ENCODE data around the gene PHKG2.

PHKG2 gene

DNA sequence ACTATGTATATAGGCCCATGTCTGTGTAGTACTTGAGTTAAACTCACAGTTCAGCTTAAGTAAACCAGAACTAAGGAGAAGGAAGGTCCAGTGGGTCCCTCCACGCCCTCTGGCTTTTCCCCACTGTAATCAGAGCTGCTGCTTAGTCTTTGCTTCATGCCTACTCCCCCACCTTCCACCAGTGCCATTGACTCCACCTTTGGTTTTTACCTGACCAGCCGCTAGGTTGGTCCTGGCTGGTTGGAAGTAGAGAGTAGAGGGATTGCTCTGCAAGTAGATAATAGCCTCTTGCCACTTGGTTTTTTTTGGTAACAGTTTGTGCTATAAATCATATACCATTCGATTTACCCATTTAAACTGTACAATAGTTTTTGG, 22.8 kb upstream of the PHKG2 start:
- in situ Hi-C loops (cut with MboI; ENCODE audit: low sequenced_read_pairs) = no loop called here

GRCh38 chr16:30728321-30728720, 19.9 kb upstream of the PHKG2 start:
- in situ Hi-C loops (cut with MboI; ENCODE audit: low sequenced_read_pairs) = no loop called here

GRCh38 chr16:30728899-30729672, 19.1 kb upstream of the PHKG2 start:
- in situ Hi-C loops (cut with MboI; ENCODE audit: low sequenced_read_pairs) = no loop called here

DNA sequence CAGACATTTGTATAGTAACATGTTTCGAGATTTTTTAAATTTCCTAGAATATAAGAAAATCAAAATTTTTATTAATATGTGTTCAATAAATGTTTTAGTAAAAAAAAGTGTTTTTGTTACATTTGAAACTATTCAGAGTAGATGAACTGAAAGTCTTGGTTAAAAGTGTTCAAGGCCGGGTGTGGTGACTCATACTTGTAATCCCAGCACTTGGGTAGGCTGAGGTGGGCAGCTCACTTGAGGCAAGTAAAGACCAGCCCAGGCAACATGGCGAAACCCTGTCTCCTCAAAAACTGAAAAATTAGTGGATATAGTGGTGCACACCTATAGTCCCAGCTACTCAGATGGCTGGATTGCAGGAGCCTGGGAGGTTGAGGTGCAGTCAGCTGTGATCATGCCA, 16.8 kb upstream of the PHKG2 start:
- in situ Hi-C loops (cut with MboI; ENCODE audit: low sequenced_read_pairs) = no loop called here

GRCh38 chr16:30736995-30737793, 11.0 kb upstream of the PHKG2 start:
- in situ Hi-C loops (cut with MboI; ENCODE audit: low sequenced_read_pairs) = no loop called here

DNA sequence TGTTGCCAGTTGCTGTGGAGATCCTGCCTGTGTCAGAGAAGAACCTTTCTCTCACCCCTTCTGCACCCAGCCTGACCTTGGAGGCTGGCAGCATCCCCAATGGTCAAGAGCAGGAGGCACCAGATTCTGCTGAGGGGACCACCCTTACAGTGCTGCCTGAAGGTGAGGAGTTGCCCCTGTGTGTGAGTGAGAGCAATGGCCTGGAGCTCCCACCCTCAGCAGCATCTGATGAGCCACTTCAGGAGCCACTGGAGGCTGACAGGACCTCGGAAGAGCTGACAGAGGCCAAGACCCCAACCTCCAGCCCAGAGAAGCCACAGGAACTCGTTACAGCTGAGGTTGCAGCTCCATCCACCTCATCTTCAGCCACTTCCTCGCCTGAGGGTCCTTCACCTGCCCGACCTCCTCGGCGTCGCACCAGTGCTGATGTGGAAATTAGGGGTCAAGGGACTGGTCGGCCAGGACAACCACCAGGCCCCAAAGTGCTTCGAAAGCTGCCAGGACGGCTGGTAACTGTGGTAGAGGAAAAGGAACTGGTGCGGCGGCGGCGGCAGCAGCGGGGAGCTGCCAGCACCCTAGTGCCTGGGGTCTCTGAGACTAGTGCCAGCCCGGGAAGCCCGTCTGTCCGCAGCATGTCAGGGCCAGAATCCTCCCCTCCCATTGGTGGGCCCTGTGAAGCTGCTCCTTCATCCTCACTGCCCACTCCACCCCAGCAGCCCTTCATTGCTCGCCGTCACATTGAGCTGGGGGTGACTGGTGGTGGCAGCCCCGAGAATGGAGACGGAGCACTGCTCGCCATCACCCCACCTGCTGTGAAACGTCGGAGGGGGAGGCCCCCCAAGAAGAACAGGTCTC, 10.2 kb upstream of the PHKG2 start:
- in situ Hi-C loops (cut with MboI; ENCODE audit: low sequenced_read_pairs) = no loop called here

DNA sequence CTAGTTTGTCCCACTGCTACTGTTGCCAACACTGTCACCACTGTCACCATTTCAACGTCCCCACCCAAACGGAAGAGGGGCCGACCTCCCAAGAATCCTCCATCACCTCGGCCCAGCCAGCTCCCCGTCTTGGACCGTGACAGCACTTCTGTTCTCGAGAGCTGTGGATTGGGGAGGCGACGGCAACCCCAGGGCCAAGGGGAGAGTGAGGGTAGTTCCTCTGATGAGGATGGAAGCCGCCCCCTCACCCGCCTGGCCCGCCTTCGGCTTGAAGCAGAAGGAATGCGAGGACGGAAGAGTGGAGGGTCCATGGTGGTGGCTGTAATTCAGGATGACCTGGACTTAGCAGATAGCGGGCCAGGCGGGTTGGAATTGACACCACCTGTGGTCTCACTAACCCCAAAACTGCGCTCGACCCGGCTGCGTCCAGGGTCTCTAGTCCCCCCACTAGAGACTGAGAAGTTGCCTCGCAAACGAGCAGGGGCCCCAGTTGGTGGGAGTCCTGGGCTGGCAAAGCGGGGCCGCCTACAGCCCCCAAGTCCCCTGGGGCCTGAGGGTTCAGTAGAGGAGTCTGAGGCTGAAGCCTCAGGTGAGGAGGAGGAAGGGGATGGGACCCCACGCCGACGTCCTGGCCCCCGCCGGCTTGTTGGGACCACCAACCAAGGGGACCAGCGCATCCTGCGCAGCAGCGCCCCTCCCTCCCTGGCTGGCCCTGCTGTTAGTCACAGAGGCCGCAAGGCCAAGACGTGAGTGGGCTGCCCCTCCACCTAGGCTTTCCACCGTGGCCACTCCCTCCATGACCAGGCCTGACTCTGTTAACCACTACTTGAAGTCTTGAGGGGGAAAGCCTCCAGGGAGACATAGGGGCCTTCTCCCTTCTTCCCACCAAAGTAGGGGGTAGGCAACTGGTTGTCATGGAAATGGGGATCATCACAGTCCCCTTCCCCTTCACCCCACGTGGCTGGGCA, 9.0 kb upstream of the PHKG2 start:
- in situ Hi-C loops (cut with MboI; ENCODE audit: low sequenced_read_pairs) = no loop called here

DNA sequence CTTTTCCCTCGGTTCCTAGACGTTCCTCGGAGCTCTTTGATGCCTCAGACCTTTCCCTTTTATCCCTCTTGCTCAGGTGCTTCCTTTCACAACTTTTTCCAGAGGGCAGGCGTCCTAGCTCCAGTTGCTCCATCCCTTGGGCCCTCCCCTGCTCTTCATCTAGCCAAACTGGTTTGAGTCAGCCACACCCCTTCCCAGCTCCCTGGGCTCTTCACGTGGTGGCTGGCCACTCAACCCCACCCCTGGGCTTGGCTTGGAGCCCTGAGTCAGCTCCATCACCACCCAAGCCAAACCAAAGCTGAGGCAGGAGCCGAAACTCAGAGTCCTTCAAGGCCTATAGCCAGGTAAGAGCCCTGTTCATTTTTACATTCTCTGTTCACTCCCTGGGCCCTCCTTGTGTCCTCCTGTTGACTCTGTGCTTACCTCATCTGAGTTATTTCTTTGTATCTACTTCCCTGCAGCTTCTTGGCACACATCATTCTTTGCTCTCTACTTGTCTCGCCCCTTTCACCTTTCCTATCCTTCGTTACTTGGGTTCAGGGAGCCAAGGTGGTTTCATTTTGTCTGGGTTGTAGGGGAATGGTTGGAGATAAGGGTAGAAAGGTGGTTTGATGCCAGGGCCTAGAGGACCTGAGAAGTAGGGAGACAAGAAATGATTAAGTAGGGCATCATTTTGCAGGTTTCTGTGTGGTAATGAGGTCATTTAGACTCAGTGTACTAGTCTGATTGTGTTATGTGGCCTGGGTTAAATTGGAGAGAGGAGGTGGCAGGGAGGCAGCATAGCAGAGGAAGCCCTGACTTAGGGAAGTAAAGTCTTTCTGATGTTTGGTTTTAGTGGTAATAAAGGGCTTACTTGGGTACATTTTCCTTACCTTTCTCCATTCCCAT, 7.6 kb upstream of the PHKG2 start:
- in situ Hi-C loops (cut with MboI; ENCODE audit: low sequenced_read_pairs) = no loop called here

- in situ Hi-C loops (cut with MboI; ENCODE audit: low sequenced_read_pairs) = no loop called here
These were observed 6.7 kb upstream of the PHKG2 start for GRCh38 chr16:30741461-30741914.

DNA sequence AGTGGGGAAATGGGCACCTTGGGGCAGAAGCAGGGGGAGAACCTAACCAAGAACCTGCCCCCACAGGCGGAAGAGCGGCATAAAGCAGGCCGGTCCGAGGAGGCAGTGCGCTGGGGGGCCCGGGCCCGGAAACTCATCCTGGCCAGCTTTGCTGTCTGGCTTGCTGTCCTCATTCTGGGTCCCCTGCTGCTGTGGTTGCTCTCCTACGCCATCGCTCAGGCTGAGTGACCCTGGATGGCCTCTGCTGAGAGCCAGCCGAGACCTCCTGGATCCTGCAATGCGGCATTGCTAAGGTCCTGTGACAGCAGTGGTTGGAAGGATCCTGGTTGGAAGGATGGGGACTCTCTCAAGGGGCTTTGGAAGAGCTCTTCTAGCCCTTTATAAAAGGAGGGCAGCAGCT, 4.5 kb upstream of the PHKG2 start:
- in situ Hi-C loops (cut with MboI; ENCODE audit: low sequenced_read_pairs) = no loop called here

GRCh38 chr16:30744183-30744582, 4.0 kb upstream of the PHKG2 start:
- in situ Hi-C loops (cut with MboI; ENCODE audit: low sequenced_read_pairs) = no loop called here

GRCh38 chr16:30745082-30745481, 3.1 kb upstream of the PHKG2 start:
- in situ Hi-C loops (cut with MboI; ENCODE audit: low sequenced_read_pairs) = no loop called here

GRCh38 chr16:30746638-30747175, 1.5 kb upstream of the PHKG2 start:
- in situ Hi-C loops (cut with MboI; ENCODE audit: low sequenced_read_pairs) = no loop called here

DNA sequence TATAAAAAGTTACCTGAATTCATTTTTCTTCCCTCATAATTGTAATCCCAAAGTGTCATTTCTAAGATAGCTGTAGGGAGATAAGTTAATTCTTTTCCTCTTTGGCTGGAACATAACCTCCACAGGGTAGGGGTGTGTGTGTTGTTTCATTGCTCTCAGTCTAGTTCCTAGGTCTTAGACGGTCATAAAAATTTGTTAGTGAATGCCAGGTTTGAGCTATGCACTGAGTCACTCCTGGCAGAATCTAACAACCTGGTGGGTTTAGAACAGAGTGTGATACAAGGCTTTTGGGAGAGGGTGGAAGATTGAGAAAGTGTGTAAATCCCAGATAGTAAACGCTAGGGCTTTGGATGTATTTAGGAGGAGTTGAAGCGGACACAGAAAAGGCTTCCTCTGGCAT, 894 bp upstream of the PHKG2 start:
- in situ Hi-C loops (cut with MboI; ENCODE audit: low sequenced_read_pairs) = no loop called here

DNA sequence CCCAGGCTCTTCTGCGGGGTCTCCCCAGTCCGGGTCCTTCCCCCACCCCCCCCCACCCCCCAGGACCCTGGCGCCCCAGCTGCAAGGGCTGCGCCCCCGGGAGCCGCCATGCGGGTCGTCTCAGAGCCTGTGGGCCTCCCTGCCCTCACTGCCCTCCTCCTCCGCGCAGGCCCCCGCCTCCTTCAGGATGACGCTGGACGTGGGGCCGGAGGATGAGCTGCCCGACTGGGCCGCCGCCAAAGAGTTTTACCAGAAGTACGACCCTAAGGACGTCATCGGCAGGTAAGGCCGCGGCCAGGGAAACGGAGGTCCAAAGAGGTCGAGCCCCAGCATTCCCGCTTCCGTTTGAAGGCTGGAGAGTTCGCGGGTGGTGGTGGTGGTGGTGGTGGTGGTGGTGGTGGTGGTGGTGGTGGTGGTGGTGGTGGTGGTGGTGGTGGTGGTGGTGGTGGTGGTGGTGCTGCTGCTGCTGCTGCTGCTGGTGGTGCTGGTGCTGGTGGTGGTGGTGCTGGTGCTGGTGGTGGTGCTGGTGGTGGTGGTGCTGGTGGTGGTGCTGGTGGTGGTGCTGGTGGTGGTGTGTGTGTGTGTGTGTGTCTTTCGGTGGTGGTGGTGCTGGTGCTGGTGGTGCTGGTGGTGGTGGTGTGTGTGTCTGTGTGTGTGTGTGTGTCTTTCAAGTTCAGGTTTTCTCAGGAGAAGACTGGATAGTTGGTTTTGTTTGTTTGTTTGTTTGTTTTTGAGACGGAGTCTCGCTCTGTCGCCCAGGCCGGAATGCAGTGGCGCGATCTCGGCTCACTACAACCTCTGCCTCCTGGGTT, 615 bp downstream of the PHKG2 start:
- in situ Hi-C loops (cut with MboI; ENCODE audit: low sequenced_read_pairs) = no loop called here

DNA sequence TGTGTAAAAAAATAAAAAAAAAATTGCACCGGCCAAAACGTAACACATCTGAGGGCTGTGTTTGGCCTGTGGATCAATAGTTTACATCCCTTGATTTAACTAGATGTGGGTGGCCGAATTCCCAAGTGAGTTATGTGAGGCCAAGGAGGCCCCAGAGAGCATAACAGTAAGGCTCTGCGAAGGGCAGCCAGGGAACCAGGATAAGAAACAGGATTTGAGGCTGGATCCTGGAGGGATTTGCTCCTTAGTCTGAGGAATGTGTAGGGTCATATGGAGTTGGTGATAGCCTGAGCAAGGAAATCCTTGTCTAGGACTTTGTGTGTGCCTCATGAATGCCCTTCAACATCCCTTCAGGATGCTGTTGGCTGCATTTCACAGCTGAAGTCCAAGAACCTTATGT, 2.0 kb downstream of the PHKG2 start:
- in situ Hi-C loops (cut with MboI; ENCODE audit: low sequenced_read_pairs) = no loop called here

GRCh38 chr16:30750876-30751465, 2.7 kb downstream of the PHKG2 start:
- in situ Hi-C loops (cut with MboI; ENCODE audit: low sequenced_read_pairs) = no loop called here

DNA sequence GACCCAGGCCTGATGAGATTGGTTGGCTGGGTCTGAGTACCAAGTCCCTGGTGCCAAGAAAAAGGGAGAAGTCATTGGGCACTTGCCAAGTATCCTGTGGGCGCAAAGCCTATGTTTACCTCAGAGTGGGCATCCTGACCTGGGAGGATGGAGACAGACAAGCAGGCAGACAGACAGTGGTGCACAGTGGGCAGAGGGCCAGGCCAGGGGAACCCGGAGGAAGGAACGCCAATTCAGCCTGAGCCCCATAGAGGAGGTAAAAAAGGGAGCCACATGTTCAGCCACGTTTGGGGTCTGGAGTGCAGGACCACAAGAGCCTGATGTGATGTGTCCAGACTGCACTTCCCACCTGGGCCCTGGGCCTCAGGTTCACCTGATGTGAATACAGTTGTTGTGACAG, 5.4 kb downstream of the PHKG2 start:
- in situ Hi-C loops (cut with MboI; ENCODE audit: low sequenced_read_pairs) = no loop called here
